ENCODE results near the gene SPATS2. TPM values are rescaled to one million over a fixed set of nuclear protein-coding genes. Genes with fewer than 3 reads are reported as not detected.
"Not testable (repeated sequence)": the region's sequence is repeated elsewhere in the genome, so short reads cannot be mapped to it uniquely, and the experiment has no call there.

The SPATS2 gene
- total RNA-seq, 1 donor from 2014 or later: 18.2 TPM

- no peak for TF ChIP-seq CTCF (IDR thresholded peaks at IDR 0.05; ENCODE audit: insufficient read depth, low read length, poor library complexity, severe bottlenecking)
- DNase-seq (ENCODE audit: low read depth): no peak
- Histone ChIP-seq H3K27me3 (ENCODE audit: control insufficient read depth, insufficient read depth, low read length) (peaks cover 15% of the 10 kb centered on the region), H3K4me3 (ENCODE audit: low read depth, low read length) (no peak overlapping the region), H3K36me3 (ENCODE audit: control insufficient read depth, insufficient read depth, low read length) (no peaks in the 10 kb centered on the region)
Measured at GRCh38 chr12:49533331-49533730, 166.1 kb downstream of the SPATS2 start.

- H3K36me3 ChIP-seq (ENCODE audit: control insufficient read depth, insufficient read depth, low read length); DNase-seq (ENCODE audit: low read depth); H3K4me3 ChIP-seq (ENCODE audit: low read depth, low read length): not testable (repeated sequence)
- peaks cover 21% of the 10 kb centered on the region for H3K27me3 ChIP-seq (ENCODE audit: control insufficient read depth, insufficient read depth, low read length)
Measured at GRCh38 chr12:49534122-49534521, 166.9 kb downstream of the SPATS2 start.

GRCh38 chr12:49534731-49535278 is 167.5 kb downstream of the SPATS2 start:
- peaks cover 28% of the 10 kb centered on the region for H3K27me3 ChIP-seq (ENCODE audit: control insufficient read depth, insufficient read depth, low read length)
- no peak for DNase-seq (ENCODE audit: low read depth)
- no peak for TF ChIP-seq CTCF (IDR thresholded peaks at IDR 0.05; ENCODE audit: insufficient read depth, low read length, poor library complexity, severe bottlenecking)
- H3K36me3 ChIP-seq (ENCODE audit: control insufficient read depth, insufficient read depth, low read length): no peaks in the 10 kb centered on the region
- H3K4me3 ChIP-seq (ENCODE audit: low read depth, low read length): no peak overlapping the region

DNA sequence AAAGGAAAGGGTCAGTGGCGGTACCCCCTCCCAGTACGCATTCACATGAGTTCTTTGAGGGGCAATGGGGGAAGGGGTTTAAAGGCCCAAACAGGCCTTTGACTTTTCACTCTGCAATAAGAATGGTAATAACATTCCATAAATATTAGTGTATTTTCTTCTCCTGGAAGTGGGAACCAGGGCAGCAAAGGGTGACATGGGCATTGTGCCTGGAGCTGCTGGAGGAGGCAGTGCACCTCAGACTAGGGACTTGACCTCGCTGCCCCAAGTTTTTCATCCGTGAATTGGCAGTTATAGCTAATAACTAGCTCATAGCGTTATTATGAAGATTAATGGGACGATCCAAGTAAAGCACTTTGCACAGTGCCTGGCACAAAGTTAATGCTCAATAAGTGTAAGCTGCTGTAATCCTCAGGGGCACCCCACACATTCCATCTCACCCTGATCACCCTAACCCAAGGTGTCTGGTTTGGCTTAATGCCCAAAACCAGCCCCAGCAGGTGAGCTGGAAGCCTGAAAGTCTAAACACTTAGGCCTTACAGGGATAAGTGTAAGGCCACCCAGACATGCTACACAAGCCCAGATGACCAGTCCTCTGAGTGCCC is 168.8 kb downstream of the SPATS2 start:
- Histone ChIP-seq H3K27me3 (ENCODE audit: control insufficient read depth, insufficient read depth, low read length) (peaks cover 39% of the 10 kb centered on the region), H3K4me3 (ENCODE audit: low read depth, low read length) (no peak overlapping the region), H3K36me3 (ENCODE audit: control insufficient read depth, insufficient read depth, low read length) (no peaks in the 10 kb centered on the region)
- no peak for TF ChIP-seq CTCF (IDR thresholded peaks at IDR 0.05; ENCODE audit: insufficient read depth, low read length, poor library complexity, severe bottlenecking)
- DNase-seq (ENCODE audit: low read depth): no peak

GRCh38 chr12:49536526-49537071 is 169.3 kb downstream of the SPATS2 start:
- Histone ChIP-seq H3K4me3 (ENCODE audit: low read depth, low read length) (no peak overlapping the region), H3K36me3 (ENCODE audit: control insufficient read depth, insufficient read depth, low read length) (no peaks in the 10 kb centered on the region), H3K27me3 (ENCODE audit: control insufficient read depth, insufficient read depth, low read length) (peaks cover 40% of the 10 kb centered on the region)
- no peak for DNase-seq (ENCODE audit: low read depth)
- TF ChIP-seq CTCF (IDR thresholded peaks at IDR 0.05; ENCODE audit: insufficient read depth, low read length, poor library complexity, severe bottlenecking): no peak

GRCh38 chr12:49537231-49537751 is 170.0 kb downstream of the SPATS2 start:
- Histone ChIP-seq H3K36me3 (ENCODE audit: control insufficient read depth, insufficient read depth, low read length) (no peaks in the 10 kb centered on the region), H3K27me3 (ENCODE audit: control insufficient read depth, insufficient read depth, low read length) (peaks cover 44% of the 10 kb centered on the region), H3K4me3 (ENCODE audit: low read depth, low read length) (no peak overlapping the region)
- no peak for DNase-seq (ENCODE audit: low read depth)
- TF ChIP-seq CTCF (IDR thresholded peaks at IDR 0.05; ENCODE audit: insufficient read depth, low read length, poor library complexity, severe bottlenecking): no peak
